GM10266 (cell line): Measurements from ENCODE around the gene TFDP1.

Source experiments
- DNase-seq: peaks from one replicate; pipeline ENCODE4 v3.0.0; 2012; ENCODE audit errors: extremely low spot score
- TF ChIP-seq, protein P1 (sequence below): IDR thresholded peaks from 2 replicates; pipeline ENCODE4 v1.5.1; 2012; ENCODE audit warnings: mild to moderate bottlenecking, low read depth; ENCODE audit not compliant: control insufficient read depth, insufficient read depth; ENCODE audit errors: missing control alignments

The TFDP1 gene, protein sequence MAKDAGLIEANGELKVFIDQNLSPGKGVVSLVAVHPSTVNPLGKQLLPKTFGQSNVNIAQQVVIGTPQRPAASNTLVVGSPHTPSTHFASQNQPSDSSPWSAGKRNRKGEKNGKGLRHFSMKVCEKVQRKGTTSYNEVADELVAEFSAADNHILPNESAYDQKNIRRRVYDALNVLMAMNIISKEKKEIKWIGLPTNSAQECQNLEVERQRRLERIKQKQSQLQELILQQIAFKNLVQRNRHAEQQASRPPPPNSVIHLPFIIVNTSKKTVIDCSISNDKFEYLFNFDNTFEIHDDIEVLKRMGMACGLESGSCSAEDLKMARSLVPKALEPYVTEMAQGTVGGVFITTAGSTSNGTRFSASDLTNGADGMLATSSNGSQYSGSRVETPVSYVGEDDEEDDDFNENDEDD

DNA sequence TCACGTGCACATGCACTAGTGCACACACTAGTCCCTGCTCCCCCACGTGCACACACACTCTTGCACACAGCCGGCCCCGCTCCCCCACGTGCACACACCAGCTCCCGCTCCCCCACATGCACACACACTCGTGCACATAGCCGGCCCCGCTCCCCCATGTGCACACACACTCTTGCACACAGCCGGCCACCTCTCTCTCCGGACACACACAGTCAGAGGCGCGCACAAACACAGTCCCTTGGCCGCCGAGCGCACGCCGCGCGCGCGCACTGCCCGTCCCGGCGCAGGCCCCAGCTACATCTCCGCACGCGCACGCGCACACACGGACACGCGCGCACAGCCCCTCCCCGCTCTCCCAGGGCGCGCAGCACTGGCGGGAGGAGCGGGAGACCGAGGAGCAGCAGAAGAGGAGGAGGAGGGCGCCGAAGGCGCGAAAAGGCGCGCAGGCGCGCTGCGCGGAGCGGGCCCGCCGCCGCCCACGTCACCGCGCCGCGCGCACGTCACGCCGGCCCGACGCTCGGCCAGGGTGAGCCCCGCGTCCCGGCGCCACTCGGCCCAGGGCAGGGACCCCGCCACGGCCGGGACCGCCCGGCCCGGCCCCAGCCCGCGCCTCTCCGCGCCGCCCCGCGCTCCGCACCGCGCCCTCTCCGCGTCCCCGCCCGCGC lies at the start of gene TFDP1:
Gene TFDP1, plus strand, starts transcription at position 549 of the 665 bp plus-strand sequence. CDS start 1,085 bp downstream, outside the sequence.
- TF ChIP-seq, protein P1, sequence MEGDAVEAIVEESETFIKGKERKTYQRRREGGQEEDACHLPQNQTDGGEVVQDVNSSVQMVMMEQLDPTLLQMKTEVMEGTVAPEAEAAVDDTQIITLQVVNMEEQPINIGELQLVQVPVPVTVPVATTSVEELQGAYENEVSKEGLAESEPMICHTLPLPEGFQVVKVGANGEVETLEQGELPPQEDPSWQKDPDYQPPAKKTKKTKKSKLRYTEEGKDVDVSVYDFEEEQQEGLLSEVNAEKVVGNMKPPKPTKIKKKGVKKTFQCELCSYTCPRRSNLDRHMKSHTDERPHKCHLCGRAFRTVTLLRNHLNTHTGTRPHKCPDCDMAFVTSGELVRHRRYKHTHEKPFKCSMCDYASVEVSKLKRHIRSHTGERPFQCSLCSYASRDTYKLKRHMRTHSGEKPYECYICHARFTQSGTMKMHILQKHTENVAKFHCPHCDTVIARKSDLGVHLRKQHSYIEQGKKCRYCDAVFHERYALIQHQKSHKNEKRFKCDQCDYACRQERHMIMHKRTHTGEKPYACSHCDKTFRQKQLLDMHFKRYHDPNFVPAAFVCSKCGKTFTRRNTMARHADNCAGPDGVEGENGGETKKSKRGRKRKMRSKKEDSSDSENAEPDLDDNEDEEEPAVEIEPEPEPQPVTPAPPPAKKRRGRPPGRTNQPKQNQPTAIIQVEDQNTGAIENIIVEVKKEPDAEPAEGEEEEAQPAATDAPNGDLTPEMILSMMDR: no peak
- DNase-seq: peak; percentile 98

DNA sequence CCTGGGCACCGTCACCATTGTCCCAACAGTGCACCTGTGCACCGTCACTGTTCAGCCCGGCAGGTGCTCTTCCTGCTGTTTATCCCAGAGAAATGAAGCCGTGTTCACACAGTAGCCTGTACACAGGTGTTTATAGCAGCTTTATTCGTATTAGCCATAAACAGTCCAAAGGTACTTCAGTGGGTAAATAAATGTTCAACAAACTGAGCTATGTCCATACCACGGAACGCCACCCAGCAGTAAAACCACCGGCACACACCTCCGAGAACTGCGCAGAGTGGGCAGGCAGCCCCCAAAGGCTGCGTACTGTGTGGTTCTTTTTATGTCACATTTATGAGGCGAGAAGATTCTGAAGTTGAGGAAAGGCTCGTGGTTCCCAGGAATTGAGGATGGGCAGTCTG lies 49.2 kb upstream of the TFDP1 start:
- TF ChIP-seq, protein P1: no peak
- DNase-seq: no peak

DNA sequence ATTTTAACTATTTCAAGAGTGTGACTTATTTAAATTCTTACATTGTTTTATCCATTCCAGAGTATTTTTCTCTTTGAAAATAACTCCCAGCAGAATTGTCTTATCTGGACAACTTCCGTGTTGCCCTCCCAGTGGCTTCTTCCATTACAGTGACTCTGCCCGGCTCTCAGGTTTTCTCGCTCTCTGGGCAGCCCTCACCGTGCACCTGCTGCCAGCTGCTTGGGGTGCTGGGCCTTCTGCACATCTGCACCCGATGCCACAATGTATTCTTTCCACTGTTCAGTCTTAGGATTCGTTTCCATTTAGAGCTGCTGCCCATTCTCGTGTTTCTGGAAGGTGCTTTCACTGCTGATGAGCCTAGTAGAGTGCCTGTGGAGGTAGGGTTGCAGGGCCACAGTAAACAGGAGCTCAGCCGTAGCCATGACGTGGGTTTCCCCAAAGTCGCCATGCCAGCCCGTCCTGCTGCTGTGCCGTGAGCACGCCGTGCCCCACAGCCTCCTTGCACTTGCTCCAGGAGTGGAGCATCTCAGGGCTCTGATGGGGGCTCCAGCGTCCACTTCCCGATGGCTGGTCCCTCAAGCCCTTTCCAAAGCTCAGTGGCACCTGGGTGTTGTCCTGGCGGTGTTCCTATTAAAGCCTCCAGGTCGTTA lies 48.0 kb upstream of the TFDP1 start:
- DNase-seq: no peak
- TF ChIP-seq, protein P1: no peak

DNA sequence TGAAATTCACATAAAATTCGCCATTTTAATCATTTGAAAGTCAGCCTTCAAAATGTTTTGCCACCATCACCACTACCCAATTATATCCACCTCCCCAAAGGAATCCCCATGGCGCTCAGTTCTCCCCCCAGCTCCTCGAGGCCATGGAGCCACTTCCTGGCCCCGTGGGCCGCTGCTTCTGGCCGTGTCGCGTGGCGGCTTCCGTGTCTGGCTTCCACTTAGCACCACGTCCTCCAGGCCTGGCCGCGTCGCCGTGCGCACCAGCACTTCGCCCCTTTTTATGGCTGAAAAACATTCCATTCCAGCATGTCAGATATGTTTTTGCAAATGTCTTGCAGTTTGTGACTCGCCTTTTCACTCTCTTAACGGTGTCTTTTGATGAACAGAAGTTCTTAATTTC lies 47.3 kb upstream of the TFDP1 start:
- TF ChIP-seq, protein P1: no peak

DNA sequence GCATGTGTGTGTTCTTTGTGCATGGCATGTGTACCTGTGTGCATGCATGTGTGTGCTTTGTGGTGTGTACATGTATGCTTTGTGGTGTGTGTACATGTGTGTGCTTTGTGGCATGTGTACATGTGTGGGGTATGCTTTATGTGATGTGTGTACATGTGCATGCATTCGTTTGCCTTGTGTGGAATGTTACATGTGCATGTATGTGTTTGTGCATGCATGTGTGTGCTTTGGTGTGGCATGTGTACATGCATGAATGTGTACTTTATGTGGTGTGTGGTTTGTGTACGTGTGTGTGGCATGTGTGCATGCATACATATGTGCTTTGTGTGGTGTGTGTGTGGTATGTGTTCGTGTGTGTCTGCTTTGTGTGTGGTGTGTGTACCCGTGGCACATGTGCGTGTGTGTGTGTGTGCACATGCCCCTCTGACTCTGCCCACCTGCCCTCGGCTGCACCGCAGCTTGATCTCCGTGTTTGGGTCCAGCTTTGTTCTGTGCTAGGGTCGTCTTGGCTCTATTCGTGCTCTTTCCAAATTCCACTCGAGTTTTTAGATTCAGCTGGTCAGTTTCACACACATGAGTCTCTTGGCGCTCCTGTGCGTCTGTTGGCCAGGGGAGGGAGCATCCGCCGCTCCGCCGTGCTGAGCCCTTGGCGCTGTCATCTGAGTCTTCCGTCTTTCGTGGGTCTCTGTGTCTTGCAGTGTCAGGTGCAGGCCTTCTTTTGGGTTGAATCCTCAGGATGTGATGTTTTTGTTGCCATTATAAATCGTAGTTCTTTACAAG lies 46.5 kb upstream of the TFDP1 start:
- TF ChIP-seq, protein P1: no peak
- DNase-seq: no peak

More for the DNA sequence above, 47.3 kb upstream of the TFDP1 start:
- no peak for DNase-seq

DNA sequence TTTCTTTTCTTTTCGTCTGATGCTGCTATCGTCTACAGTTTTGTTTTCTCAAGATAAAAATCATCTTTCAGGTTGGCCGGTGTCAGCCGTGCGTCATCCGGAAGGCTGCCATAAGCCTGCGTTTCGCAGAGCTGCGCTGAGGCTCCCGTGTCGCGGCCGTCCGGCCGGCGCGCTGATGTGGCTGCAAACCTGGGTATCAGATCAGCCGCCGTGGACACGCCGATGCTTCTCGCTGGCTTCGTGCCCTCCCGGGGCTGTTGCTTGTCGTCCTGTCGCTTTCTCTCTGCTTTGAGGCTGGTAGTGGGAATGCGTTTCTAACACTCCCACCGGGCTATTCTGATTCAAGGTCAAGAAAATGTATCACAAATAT lies 45.9 kb upstream of the TFDP1 start:
- TF ChIP-seq, protein P1: no peak
- no peak for DNase-seq
